ENCODE data around the gene KRT73. TPM values are rescaled to one million over a fixed set of nuclear protein-coding genes. Genes with fewer than 3 reads are reported as not detected.

Gene KRT73
- total and polyA plus RNA-seq, 2 of the 8 experiments (the other 6 are each of a cell fraction or from before 2014, with no cell fraction given), result not detected

GRCh38 chr12:52666471-52666870 lies 48.1 kb upstream of the KRT73 start (continued):
- TF ChIP-seq SIN3A (conservative IDR thresholded peaks at IDR 0.05 in 1 of 2, IDR thresholded peaks at IDR 0.05 in 1 of 2; ENCODE audit: low read depth in 1 of 2, low read length in 2 of 2) (no peak), SIRT6 (IDR thresholded peaks at IDR 0.05; ENCODE audit: low read length) (no peak), EP300 (IDR thresholded peaks at IDR 0.05; ENCODE audit: borderline replicate concordance in 1 of 2, low read depth in 2 of 2, low read length in 2 of 2) (no peak), SP2 (IDR thresholded peaks at IDR 0.05; ENCODE audit: low read length) (no peak)

Measured in H1 (cell line).